Measurements from ENCODE around the gene BRAT1.
"Not testable (repeated sequence)": the region's sequence is repeated elsewhere in the genome, so short reads cannot be mapped to it uniquely, and the experiment has no call there.

The BRAT1 gene

DNA sequence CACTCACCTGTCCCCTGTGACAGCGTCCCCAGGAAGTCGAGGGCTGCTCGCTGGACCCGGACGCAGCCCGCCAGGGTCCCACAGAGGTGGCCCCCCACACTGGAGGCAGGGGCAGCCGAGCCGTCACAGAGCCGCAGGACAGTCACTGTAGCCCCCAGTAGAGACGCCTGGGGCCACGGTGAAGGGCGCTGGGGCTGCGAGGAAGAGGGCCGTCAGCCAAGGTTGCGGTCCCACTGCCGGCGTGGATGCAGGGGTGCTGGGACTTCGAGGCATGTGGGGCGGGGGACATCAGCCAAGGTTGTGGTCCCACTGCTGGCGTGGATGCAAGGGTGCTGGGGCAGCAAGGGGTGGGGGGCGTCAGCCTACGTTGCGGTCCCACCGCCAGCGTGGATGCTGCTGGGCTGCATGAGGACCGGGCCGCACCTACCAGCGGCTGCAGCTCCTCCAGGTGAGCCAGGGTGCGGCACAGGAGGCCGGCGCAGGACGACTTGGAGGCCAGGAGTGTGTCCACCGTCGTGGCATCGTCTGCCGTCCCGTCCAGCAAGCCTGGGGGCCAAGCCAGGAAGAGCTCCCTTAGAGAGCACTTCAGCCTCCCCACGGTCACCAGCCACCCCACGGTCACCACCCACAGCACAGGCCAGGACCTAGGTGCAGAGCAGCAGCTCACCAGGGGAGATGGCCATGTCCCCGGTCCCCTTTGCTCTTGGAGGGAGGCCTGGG is 13.9 kb downstream of the BRAT1 start:
- no peak for TF ChIP-seq ZNF274 (IDR thresholded peaks at IDR 0.05; ENCODE audit: low read depth, low read length)
- H3K4me3 ChIP-seq (ENCODE audit: low read length) = no peak overlapping the region

DNA sequence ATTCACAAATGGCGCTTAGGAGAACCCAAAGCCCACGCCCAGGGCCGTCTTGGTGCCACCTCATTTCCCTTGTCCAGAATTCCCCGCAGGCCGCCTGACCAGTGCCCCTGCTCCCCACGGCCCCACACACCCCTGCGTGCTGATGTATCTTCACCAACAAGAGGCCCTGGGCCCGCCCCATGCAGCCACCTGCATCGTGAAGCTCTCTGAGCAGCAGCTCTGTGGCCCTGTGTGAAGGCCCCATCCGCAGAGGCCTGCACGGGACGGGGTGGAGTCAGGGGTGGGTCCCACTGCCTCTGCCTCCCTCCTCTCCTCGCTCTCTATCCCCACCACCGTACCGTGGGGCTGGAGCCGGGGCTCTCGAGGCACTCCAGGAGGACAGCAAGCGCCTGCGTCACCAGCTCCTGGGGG is 14.7 kb downstream of the BRAT1 start:
- no peak overlapping the region for H3K4me3 ChIP-seq (ENCODE audit: low read length)
- no peak for TF ChIP-seq ZNF274 (IDR thresholded peaks at IDR 0.05; ENCODE audit: low read depth, low read length)

DNA sequence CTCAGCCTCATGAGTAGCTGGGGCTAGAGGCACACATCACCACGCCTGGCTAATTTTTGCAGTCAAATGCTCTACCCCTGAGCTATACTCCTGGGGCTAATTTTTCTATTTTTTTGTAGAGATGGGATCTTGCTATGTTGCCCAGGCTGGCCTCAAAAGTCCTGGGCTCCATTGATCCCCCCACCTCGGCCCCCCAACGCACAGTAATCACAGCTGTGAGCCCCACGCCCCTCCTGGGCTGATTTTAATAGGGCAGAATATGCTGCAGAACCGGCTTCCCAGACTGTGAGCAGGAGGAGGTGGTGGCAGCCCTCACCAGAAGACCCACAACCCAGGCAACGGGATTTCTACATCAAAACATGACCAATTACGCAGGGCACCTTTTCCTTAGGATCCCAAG is 15.2 kb downstream of the BRAT1 start:
- H3K4me3 ChIP-seq (ENCODE audit: low read length) = no peak overlapping the region
- TF ChIP-seq ZNF274 (IDR thresholded peaks at IDR 0.05; ENCODE audit: low read depth, low read length) = no peak

DNA sequence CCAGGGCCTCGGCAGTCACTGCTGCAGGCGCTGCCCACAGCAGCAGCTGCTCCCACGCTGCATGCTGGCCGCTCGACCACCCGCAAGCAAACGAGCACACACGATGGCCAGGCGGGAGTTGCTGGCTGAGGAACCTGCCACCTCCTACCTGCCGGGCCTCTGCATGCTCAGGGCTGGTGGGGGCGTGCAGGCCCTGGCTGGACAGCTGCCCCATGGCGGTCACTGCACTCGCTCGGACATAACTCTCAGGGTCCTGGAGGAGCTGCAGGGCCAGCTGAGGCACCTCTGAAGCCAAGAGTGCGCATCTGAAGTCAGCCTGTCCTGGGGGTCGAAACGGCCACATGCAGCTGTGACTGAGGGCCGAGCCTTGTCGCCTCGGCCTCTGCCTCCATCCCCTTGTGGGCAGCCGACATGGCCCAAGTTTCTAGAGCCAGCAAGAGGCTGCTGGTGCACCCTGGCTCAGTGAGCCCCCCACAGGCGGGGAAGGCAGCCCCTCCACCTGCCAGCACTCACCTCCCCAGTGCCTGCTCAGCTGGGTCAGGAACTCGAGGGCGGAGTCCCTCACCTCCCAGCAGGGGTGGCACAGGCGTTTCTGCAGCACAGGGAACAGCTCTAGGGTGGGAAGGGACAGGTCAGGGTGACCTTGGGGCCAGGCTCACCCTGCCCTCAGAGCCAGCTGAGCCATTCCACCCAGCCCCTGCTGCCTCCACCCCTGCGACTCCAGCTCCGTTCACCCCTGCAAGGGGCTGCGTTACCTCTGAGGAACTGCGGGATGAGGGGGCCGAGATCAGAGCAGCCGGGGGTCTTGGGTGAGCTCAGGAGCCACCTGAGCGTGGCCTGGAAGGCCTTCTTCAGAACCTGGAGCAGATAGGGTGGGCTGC is 16.1 kb downstream of the BRAT1 start:
- no peak for TF ChIP-seq ZNF274 (IDR thresholded peaks at IDR 0.05; ENCODE audit: low read depth, low read length)
- H3K4me3 ChIP-seq (ENCODE audit: low read length) = no peak overlapping the region

DNA sequence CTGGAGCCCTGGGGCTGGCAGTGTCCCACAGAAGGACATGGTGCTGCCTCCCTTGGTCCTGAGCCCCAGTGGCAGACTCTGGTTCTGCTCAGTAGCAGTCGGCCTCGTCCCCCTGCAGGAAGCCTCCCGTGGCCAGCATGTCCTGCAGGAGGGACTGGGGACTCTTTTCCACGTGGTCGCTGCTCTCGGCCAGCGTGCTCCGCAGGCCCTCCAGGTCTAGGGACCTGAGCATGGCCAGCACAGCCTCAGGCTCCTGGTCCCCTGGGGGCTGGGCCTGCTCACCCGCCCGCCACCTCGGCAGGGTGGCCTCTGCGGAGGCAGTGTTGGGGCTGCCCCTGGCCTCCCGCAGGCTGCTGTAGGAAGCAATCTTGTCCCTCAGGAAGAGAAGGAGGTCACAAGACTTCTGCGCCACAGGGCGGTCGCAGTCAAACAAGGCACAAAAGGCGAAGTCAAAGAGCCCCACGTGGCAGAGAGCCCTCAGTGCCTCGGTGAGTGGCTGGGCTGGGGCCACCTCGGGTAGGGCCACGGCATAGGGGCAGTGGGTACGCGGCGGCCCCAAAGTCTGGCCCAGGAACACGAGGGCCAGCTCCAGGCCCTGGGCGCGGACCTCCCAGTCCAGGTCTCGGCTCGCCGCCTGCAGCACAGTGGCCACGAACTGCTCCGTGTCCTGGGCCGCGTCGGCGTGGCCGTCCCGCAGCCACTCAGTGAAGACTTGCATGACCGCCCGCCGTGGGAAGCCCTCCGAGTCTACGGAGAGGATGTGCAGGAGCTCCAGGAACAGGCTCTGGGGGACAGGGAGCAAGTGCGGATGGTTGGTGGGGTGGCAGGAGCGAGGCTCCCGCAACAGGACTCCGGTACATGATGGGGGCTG is 17.1 kb downstream of the BRAT1 start:
- no peak overlapping the region for H3K4me3 ChIP-seq (ENCODE audit: low read length)
- TF ChIP-seq ZNF274 (IDR thresholded peaks at IDR 0.05; ENCODE audit: low read depth, low read length) = no peak

DNA sequence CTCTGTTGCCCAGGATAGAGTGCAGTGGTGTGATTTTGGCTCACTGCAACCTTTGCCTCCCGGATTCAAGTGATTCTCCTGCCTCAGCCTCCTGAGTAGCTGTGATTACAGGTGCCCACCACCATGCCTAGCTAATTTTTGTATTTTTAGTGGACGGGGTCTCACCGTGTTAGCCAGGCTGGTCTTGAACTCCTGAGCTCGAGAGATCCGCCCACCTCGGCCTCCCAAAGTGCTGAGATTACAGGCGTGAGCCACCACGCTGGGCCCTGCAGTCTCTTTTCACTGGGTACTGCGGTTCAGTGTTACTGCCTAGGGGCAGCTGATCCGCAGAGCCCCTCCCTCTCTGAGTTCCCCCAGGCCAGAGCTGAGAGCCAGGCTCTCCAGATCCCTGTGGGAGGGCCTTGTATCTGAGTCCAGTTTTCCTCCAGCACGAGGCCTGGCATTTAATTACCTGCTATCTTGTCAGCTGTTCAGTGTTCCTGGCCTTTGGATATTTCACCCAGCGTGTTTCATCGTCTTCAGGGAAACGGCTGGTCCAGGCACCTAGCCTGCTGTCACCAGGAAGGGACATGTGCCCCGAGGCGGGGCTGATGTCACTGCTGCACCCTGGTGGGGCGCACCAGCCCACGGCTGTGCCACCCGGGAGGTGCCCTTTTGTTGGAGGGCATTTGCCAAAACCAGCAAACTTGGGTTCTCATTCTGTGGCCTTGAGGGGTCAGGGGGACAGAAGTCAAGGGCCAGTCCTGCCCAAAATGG is 19.3 kb downstream of the BRAT1 start:
- H3K4me3 ChIP-seq (ENCODE audit: low read length) = not testable (repeated sequence)

DNA sequence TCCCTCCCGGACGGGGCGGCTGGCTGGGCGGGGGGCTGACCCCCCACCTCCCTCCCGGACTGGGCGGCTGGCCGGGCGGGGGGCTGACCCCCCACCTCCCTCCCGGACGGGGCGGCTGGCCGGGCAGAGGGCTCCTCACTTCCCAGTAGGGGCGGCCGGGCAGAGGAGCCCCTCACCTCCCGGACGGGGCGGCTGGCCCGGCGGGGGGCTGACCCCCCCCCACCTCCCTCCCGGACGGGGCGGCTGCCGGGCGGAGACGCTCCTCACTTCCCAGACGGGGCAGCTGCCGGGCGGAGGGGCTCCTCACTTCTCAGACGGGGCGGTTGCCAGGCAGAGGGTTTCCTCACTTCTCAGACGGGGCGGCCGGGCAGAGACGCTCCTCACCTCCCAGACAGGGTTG is 21.1 kb downstream of the BRAT1 start:
- H3K4me3 ChIP-seq (ENCODE audit: low read length) = not testable (repeated sequence)

DNA sequence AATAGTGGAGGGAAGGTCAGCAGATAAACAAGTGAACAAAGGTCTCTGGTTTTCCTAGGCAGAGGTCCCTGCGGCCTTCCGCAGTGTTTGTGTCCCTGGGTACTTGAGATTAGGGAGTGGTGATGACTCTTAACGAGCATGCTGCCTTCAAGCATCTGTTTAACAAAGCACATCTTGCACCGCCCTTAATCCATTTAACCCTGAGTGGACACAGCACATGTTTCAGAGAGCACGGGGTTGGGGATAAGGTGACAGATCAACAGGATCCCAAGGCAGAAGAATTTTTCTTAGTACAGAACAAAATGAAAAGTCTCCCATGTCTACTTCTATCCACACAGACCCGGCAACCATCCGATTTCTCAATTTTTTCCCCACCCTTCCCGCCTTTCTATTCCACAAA is 21.8 kb downstream of the BRAT1 start:
- H3K4me3 ChIP-seq (ENCODE audit: low read length) = not testable (repeated sequence)

DNA sequence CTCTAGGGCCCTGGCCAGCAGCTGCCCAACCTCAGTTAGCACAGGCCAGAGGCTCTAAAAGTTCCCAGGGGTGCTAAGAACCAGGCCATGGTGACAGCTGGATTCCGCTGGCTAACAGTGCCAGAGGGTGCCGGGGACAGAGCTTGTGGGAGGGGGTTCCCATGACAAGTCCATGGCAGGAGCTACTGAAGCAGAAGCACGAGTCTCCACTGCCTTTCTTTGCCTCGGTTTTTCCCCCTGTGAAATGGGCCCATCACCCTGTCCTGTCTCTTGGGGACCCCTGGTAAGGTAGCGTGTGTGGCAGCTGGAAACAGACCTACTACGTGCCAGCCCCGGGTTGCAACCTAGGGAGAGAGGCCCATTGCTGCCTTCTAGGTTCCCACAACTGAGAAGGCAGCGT is 22.5 kb downstream of the BRAT1 start:
- not testable (repeated sequence) for H3K4me3 ChIP-seq (ENCODE audit: low read length)

DNA sequence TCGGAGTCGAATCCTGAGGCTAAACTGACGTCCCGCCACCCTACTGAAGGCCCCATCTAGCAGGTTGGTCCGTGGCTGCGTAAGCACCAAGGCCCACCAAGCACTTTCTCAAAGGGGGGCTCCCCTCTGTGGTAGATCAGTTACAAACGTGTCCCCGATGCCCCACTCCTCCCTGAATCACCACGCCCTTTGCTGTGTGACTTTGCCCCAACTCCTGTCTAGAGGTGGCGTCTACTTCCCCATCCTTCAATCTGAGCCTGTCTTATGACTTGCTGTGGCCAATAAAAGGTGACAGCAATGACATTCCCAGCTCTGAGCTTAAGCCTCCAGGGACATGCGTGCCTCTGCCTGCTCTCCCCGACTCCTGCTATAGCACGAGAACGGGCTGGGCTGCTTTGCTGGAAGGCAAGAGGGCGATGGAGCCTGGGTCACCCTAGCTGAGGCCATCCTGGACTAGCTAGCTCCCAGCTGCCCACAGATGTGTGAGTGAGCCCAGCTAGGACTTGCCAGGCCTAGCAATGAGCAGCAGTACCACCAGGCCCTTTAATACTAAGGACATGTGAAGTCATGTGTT is 23.0 kb downstream of the BRAT1 start:
- not testable (repeated sequence) for H3K4me3 ChIP-seq (ENCODE audit: low read length)

DNA sequence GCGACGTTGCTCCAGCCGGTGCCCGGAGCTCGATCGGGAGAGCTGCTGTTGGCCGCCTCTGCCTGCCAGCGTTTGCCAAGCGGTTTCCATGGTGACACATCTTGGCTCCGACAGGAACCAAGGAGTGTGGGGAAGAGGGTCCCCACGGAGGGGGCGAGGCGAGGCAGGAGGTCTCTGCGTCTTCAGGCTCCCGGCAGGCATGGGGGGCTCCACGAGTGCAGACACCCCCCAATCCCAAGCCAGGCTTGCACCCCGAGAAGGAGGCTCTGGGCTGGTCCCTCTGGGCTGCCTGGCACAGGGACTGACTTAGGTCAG is 23.6 kb downstream of the BRAT1 start:
- H3K4me3 ChIP-seq (ENCODE audit: low read length) = not testable (repeated sequence)

DNA sequence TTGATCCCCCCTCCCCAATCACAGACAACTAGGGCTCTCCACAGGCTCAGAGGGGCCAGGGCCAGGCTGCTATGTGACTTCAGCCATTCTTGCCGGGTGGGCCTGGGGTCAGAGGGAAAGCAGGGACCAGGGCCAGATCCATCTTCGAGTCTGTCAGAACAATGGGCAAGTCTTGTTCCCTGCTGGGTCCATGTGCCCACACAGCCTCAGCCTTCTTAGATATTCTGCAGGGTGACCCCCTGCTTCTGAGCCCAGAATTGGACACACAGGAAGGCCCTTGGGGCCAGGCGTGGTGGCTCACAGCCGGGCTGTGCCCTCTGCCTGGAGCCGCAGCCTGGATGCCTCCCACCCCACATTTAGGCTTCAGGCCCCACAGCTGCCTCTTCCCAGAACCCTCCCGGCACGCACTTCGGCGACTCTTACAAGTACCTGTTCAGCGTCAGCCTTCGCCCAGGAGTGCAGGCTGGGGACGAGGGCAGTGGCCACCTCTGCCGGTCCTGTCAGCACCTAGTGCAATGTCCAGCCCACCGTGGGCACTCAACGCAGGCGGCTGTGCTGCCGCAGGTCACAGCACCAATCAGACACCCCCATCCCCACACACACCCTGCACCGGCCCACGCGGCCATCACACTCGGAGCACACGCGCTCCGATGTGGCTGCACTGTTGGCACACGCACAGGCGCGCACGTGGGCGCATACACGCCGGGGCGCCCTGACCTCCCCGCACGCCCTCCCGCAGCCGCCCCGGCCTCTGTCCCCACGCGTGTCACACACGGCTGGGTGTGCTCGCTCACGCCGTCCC is 24.1 kb downstream of the BRAT1 start:
- not testable (repeated sequence) for H3K4me3 ChIP-seq (ENCODE audit: low read length)

Data from GM08714 (cell line).